HepG2 (cell line): ENCODE data around the gene CDK14. TPM values are rescaled to one million over a fixed set of nuclear protein-coding genes. Genes with fewer than 3 reads are reported as not detected.

Experiments used
- ATAC-seq: fragments of 200-7000 bp; cut with Tn5 transposase; 3 replicates; pipeline ENCODE4 v1.9.1; 2020; ENCODE audit warnings: mild to moderate bottlenecking, moderate library complexity
- BruUV-seq: library from RNA; stranded (reverse); fragments of 400-500 nt; replicated peaks from 2 replicates; lab custom pipeline; 2021; lab: Mats Ljungman, UMichigan
- CTCF ChIA-PET: fragments of 300-600 bp; formaldehyde crosslinking; extraction: SDS; loops from one replicate; lab custom pipeline; 2021; ENCODE audit warnings: low total read pairs, inconsistent platforms, low intra/inter-chr PET ratio; lab: Yijun Ruan, JAX
- POLR2A ChIA-PET: fragments of 350-600 bp; sonication (Branson Sonifier 250); formaldehyde crosslinking; loops from one replicate; lab custom pipeline; 2020; ENCODE audit warnings: antibody characterized with exemption, inconsistent platforms; lab: Yijun Ruan, JAX
- DNase-seq: peaks from one replicate; pipeline ENCODE4 v3.0.0-alpha.2; 2015; ENCODE audit warnings: low spot score
- FAIRE-seq: peaks from 3 replicates; lab custom pipeline; 2011; peaks lifted over from hg19 to GRCh38; lab: Jason Lieb, UNC
- H2AFZ ChIP-seq: one replicate; pipeline ENCODE4 v1.6.1; 2011; ENCODE audit warnings: low read length, inconsistent platforms
- H3K27ac ChIP-seq: fragments of 300-600 bp; 3 replicates; pipeline ENCODE4 v1.8.0; 2011; ENCODE audit warnings: mixed run types, mild to moderate bottlenecking, mixed read lengths, low read length, inconsistent platforms; ENCODE audit not compliant: insufficient read depth; ENCODE audit errors: extremely low read length
- H3K27me3 ChIP-seq, 2 experiments: fragments of 200-600 bp in 1 of 2; 2 replicates in 1 of 2; 3 replicates in 1 of 2; pipeline versions ENCODE4 v1.6.0 to v1.8.0; 2011; ENCODE audit warnings: low read length in 2 of 2, mild to moderate bottlenecking in 2 of 2, moderate library complexity in 2 of 2, inconsistent platforms in 1 of 2; ENCODE audit not compliant: insufficient read depth in 2 of 2, control insufficient read depth in 1 of 2
- H3K36me3 ChIP-seq, 2 experiments: fragments of 200-600 bp in 1 of 2; replicated peaks in 1 of 2; 2 replicates in 1 of 2; 3 replicates in 1 of 2; pipeline versions ENCODE4 v1.5.1 to v1.8.0; 2011; ENCODE audit warnings: low read length in 2 of 2, inconsistent platforms in 1 of 2; ENCODE audit not compliant: insufficient read depth in 2 of 2, control insufficient read depth in 1 of 2
- H3K4me1 ChIP-seq: 2 replicates; pipeline ENCODE4 v1.5.1; 2012; ENCODE audit warnings: low read length, inconsistent platforms; ENCODE audit not compliant: insufficient read depth
- H3K4me2 ChIP-seq: 2 replicates; pipeline ENCODE4 v1.6.0; 2011; ENCODE audit warnings: low read depth, low read length, inconsistent platforms
- H3K4me3 ChIP-seq, 3 experiments: fragments of 200-600 bp in 1 of 3; sonication (generic), shearing (Covaris generic) in 1 of 3; replicated peaks in 1 of 3; 2 replicates each; pipeline ENCODE4 v1.5.1; 2011 to 2016; ENCODE audit warnings: low read length in 3 of 3, inconsistent platforms in 2 of 3, low read depth in 2 of 3, mild to moderate bottlenecking in 2 of 3, control low read depth in 1 of 3, mixed read lengths in 1 of 3; ENCODE audit not compliant: insufficient read depth in 1 of 3
- H3K79me2 ChIP-seq: one replicate; pipeline ENCODE4 v1.6.1; 2011; ENCODE audit warnings: low read length, inconsistent platforms; ENCODE audit not compliant: insufficient read depth
- H3K9ac ChIP-seq: 2 replicates; pipeline ENCODE4 v1.6.0; 2011; ENCODE audit warnings: mild to moderate bottlenecking, low read depth, low read length, inconsistent platforms; ENCODE audit not compliant: insufficient read depth
- H3K9me3 ChIP-seq: 2 replicates; pipeline ENCODE4 v1.5.1; 2012; ENCODE audit warnings: mild to moderate bottlenecking, low read length
- H4K20me1 ChIP-seq: 2 replicates; pipeline ENCODE4 v1.6.0; 2011; ENCODE audit warnings: inconsistent platforms, mild to moderate bottlenecking, low read length, moderate library complexity; ENCODE audit not compliant: insufficient read depth
- CBX2 ChIP-seq, 2 experiments: fragments of 200-600 bp in 1 of 2; sonication (generic); formaldehyde crosslinking in 1 of 2; IDR thresholded peaks; 2 replicates each; pipeline versions ENCODE4 v1.7.0 to v1.8.1; 2018 to 2022; ENCODE audit warnings: low read depth in 2 of 2, low read length in 1 of 2, mild to moderate bottlenecking in 1 of 2, missing genetic modification reagents in 1 of 2
- EED ChIP-seq: sonication (generic); formaldehyde crosslinking; IDR thresholded peaks from 2 replicates; pipeline ENCODE4 v1.5.0; 2020; ENCODE audit warnings: mild to moderate bottlenecking, missing genetic modification reagents
- EHMT2 ChIP-seq: fragments of 200-600 bp; sonication (generic); IDR thresholded peaks from 2 replicates; pipeline ENCODE4 v1.7.0; 2017; ENCODE audit warnings: antibody characterized with exemption, low read depth, low read length, borderline replicate concordance
- FOXO4 ChIP-seq: sonication (generic); formaldehyde crosslinking; conservative IDR thresholded peaks from 2 replicates; pipeline ENCODE4 v1.8.1; 2023; ENCODE audit warnings: missing genetic modification reagents
- HMG20A ChIP-seq: IDR thresholded peaks from 2 replicates; pipeline ENCODE4 v1.6.1; 2016; ENCODE audit warnings: borderline replicate concordance
- ISX ChIP-seq: sonication (generic); formaldehyde crosslinking; conservative IDR thresholded peaks from 2 replicates; pipeline ENCODE4 v1.5.0; 2020; ENCODE audit warnings: missing genetic modification reagents
- KDM2A ChIP-seq: sonication (generic); formaldehyde crosslinking; IDR thresholded peaks from 2 replicates; pipeline ENCODE4 v1.4.0; 2020; ENCODE audit warnings: low read depth, missing genetic modification reagents, borderline replicate concordance
- SRSF9 ChIP-seq: fragments of 200-400 bp; formaldehyde crosslinking; IDR thresholded peaks from 2 replicates; pipeline ENCODE4 v1.6.1; 2018; ENCODE audit warnings: borderline replicate concordance, mild to moderate bottlenecking, low read depth, low read length; ENCODE audit not compliant: insufficient read depth, poor library complexity, severe bottlenecking
- SUZ12 ChIP-seq: fragments of 150-350 bp; IDR thresholded peaks from 2 replicates; pipeline ENCODE4 v1.6.1; 2014; ENCODE audit warnings: low read depth, low read length
- ZC3H13 ChIP-seq: sonication (generic); formaldehyde crosslinking; IDR thresholded peaks from 2 replicates; pipeline ENCODE4 v1.8.1; 2023; ENCODE audit warnings: mild to moderate bottlenecking, missing genetic modification reagents, moderate library complexity
- ZNF678 ChIP-seq: sonication (generic); formaldehyde crosslinking; IDR thresholded peaks from 2 replicates; pipeline ENCODE4 v1.4.0; 2020; ENCODE audit warnings: mild to moderate bottlenecking, missing genetic modification reagents
- WGBS: methylation state at CpG from one replicate; pipeline ENCODE4 v1.1.6; 2017; ENCODE audit warnings: low lambda C conversion rate; 5-methylcytosine and 5-hydroxymethylcytosine counted together
- in situ Hi-C: cut with HindIII; loops from 2 replicates; pipeline ENCODE4 v1.10.0; 2017; ENCODE audit warnings: low pct_unique_long_range_greater_than_20kb; ENCODE audit not compliant: extremely low pct_ligation_motif_present
- intact Hi-C: fragments of 100-400 bp; cut with micrococcal nuclease; formaldehyde crosslinking; loops from one replicate; pipeline ENCODE4 v1.10.0; 2022; ENCODE audit not compliant: unreplicated experiment
- polyA plus RNA-seq, 8 experiments: library from polyadenylated mRNA; depleted of rRNA in 3 of 8; stranded (reverse) in 7 of 8; unstranded in 1 of 8; fragments of >200 nt; fragmentation: Illumina TruSeq in 4 of 8; extraction: Trizol in 4 of 8; gene quantifications; 2 replicates each; pipeline versions ENCODE4 v1.2.1 to v1.2.3, GENCODE V29; 2011 to 2016; ENCODE audit warnings: low read depth in 4 of 8, missing spikeins in 1 of 8, mixed read lengths in 1 of 8; ENCODE audit not compliant: insufficient read depth in 1 of 8
- total RNA-seq, 5 experiments: library from RNA; depleted of rRNA; stranded (reverse); fragments of >200 nt; fragmentation: Illumina TruSeq; extraction: Trizol; gene quantifications; 2 replicates each; pipeline ENCODE4 v1.2.3, GENCODE V29; 2016; ENCODE audit warnings: low read depth in 1 of 5

The CDK14 gene
- total and polyA plus RNA-seq, 2 of the 13 experiments (the other 11 are each of a cell fraction or from before 2014, with no cell fraction given) = 0.26 to 0.71 TPM

GRCh38 chr7:90597563-90598253 lies 1.6 kb downstream of the CDK14 start:
- FAIRE-seq = no peak
- H3K27ac ChIP-seq = no peak overlapping the region
- no peaks in the 10 kb centered on the region for H3K36me3 ChIP-seq
- intact Hi-C loops (loop anchor here (2.0 kb wide), 1 partner anchor 143 kb away; no protein-coding TSS in a partner anchor), in situ Hi-C loops (loop anchor here (10.0 kb wide), 1 partner anchor 143 kb away; no protein-coding TSS in a partner anchor)
- TF ChIP-seq HMG20A (CRISPR knock-in tag) (no peak), CBX2 (IDR thresholded peaks at IDR 0.05; ENCODE audit: low read depth, low read length) (no peak), CBX2 (CRISPR knock-in tag; IDR thresholded peaks at IDR 0.05; ENCODE audit: low read depth) (no peak), ZNF678 (no peak), ZC3H13 (CRISPR knock-in tag) (no peak), SUZ12 (no peak), EED (no peak), KDM2A (CRISPR knock-in tag) (no peak), ISX (CRISPR knock-in tag) (no peak), EHMT2 (no peak), SRSF9 (no peak), FOXO4 (CRISPR knock-in tag) (no peak)
- peaks cover 2 to 20% of the 10 kb centered on the region in 2 experiments; a peak in 2 of 5 replicates for H3K27me3 ChIP-seq
- H3K9ac ChIP-seq = no peak overlapping the region
- H3K79me2 ChIP-seq = no peaks in the 10 kb centered on the region
- H3K9me3 ChIP-seq = no peaks in the 10 kb centered on the region
- no peak for ATAC-seq
- H3K4me2 ChIP-seq = no peak overlapping the region
- BruUV-seq = no TSS peak
- no peak overlapping the region for H2AFZ ChIP-seq
- H3K4me3 ChIP-seq = no peak overlapping the region
- H4K20me1 ChIP-seq = no peaks in the 10 kb centered on the region
- H3K4me1 ChIP-seq = peaks cover 8% of the 10 kb centered on the region; the same call in 1 of the 2 replicates
- CTCF ChIA-PET = no interaction called here
- 71% methylated on average over 10 of the region's 10 CpGs for WGBS
- POLR2A ChIA-PET = no interaction called here
- DNase-seq = no peak
